T-helper 1 cell treated with Interleukin-12 subunit alpha and Interleukin-12 subunit beta and Interleukin-4 antibody, amounts not matched to agents 30 ng/mL and 1 ng/mL, for 36 hours (primary cell): ENCODE data around the gene BTNL2. TPM values are rescaled to one million over a fixed set of nuclear protein-coding genes. Genes with fewer than 3 reads are reported as not detected.
"Not testable (repeated sequence)": the region's sequence is repeated elsewhere in the genome, so short reads cannot be mapped to it uniquely, and the experiment has no call there.

ENCODE experiments used
- intact Hi-C: fragments of 100-400 bp; cut with micrococcal nuclease; formaldehyde crosslinking; loops from one replicate; pipeline ENCODE4 v1.15.1; 2024
- total RNA-seq: library from RNA; stranded (reverse); gene quantifications from 2 replicates; pipeline ENCODE4 v1.2.3, GENCODE V29; 2022

BTNL2 gene
- total RNA-seq, 1 donor from 2014 or later = not detected

DNA sequence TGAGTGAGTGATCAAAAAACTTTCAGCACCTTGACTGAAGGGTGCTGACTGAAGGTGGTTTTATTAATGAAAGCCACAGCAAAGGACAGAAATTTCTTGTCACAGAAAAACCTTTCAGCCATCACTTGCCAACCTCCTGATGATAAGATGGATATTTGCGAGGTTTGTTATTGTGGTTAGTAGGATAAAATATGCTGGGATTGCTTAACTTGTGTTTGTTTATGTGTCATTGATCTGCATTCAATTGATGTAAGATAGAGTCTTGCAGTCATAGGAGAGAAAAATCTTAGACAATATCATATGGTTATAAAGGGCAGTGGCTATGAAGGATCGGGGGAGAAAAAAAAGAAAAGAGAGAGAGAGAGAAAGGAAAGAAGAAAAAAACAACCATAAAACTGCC is 36.5 kb downstream of the BTNL2 start:
- intact Hi-C loops = no loop called here

DNA sequence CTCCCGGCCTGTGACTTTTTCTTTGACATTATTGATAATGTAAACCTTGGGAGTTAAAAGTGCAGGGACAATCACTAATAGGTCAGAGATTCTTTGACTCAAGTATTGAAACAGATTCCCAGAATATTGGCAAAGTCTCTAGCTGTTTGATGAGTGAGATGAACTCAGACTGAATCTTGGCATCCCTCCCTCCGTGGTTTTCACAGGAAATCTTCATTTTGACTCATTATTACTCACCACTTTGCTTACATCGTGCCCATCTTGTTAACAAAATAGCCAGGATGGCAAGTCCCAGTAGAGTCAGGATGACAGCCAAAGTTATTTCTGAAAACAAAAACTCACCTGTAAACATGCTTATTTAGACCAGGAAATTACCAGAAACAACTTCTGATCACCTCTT is 37.3 kb downstream of the BTNL2 start:
- intact Hi-C loops = no loop called here

DNA sequence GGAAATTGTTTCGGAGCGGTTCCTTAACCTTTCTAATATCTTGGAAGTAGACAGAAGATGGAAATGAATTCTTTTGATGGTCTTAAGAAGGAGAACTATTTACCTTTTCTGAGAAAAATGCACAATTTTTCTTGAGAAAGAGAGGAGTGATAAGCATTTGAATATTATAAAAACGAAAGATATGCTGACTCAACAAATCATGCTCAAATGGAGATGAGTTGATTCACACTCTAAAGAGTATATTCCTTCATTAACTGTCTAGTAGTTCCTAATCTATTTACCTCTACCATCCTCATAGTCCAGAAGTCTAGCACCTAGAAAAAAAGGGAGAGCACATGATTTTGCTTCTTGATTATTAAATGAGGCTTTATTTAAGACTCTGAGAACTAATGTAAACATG is 39.3 kb downstream of the BTNL2 start:
- intact Hi-C loops = no loop called here

DNA sequence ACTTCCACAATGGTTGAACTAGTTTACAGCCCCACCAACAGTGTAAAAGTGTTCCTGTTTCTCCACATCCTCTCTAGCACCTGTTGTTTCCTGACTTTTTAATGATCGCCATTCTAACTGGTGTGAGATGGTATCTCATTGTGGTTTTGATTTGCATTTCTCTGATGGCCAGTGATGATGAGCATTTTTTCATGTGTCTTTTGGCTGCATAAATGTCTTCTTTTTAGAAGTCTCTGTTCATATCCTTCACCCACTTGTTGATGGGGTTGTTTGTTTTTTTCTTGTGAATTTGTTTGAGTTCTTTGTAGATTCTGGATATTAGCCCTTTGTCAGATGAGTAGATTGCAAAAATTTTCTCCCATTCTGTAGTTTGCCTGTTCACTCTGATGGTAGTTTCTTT is 47.8 kb downstream of the BTNL2 start:
- intact Hi-C loops = not testable (repeated sequence)

DNA sequence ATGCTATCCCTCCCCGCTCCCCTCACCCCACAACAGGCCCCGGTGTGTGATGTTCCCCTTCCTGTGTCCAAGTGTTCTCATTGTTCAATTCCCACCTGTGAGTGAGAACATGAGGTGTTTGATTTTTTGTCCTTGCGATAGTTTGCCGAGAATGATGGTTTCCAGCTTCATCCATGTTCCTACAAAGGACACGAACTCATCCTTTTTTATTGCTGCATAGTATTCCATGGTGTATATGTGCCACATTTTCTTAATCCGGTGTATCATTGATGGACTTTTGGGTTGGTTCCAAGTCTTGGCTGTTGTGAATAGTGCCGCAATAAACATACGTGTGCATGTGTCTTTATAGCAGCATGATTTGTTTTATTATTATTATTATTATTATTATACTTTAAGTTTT is 48.4 kb downstream of the BTNL2 start:
- intact Hi-C loops = not testable (repeated sequence)

DNA sequence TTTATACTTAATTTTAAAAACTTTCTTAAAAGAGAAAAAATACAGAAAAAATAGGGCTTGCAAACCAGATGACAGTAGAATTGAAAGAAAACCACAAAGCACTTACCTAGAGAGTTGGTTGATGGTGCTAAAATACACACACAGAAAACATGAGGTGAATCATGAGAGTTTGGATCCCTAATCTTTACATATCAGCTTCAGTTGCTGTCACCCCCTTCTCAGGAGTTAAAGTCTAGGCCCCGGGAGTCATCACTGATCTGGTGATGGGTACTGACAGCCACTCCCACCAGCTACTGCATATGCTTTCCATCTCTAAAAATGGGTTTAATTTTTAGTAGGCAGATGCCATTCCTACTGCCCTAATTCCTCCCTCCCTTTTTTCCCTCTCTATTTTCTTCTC is 52.0 kb downstream of the BTNL2 start:
- intact Hi-C loops = no loop called here

DNA sequence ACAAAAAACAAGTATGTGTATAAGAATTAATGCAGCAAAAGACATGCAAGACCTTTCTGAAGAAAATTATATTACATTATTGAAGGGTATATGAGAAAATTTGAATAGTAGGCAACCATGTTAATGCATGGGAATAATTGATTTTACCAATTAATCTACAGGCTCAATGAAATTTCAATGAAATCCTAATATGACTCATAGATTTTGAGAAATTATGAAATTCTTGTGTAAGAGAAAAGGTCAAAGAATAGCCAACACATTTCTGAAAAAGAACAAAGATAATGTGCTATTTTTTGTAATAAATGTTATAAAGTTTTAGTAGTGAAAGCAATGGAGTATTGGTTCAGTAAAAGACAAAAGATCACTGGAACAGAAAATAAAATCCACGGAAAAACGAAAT is 53.6 kb downstream of the BTNL2 start:
- intact Hi-C loops = no loop called here

Other genes with a start within 250 kb of the BTNL2 start
- gene EGFL8, start 242.6 kb downstream of the BTNL2 start, total RNA-seq = 6.5 and 6.8 TPM in 2 replicates
- gene AGPAT1, start 231.1 kb downstream of the BTNL2 start, total RNA-seq = 45.0 and 46.4 TPM in 2 replicates
- 47.0 and 50.0 TPM in 2 replicates for gene RNF5, start 228.8 kb downstream of the BTNL2 start, total RNA-seq
- 34.1 and 37.9 TPM in 2 replicates for gene AGER, start 222.9 kb downstream of the BTNL2 start, total RNA-seq
- gene PBX2, start 217.0 kb downstream of the BTNL2 start, total RNA-seq = 97.7 and 106 TPM in 2 replicates
- gene GPSM3, start 214.5 kb downstream of the BTNL2 start, total RNA-seq = 264 and 265 TPM in 2 replicates
- 0.25 and 0.37 TPM in 2 replicates for gene NOTCH4, start 183.1 kb downstream of the BTNL2 start, total RNA-seq
- not detected in 2 replicates for gene TSBP1, start 35.3 kb downstream of the BTNL2 start, total RNA-seq
- 240 and 242 TPM in 2 replicates for gene HLA-DRA, start 32.7 kb upstream of the BTNL2 start, total RNA-seq
- gene HLA-DRB5, start 123.1 kb upstream of the BTNL2 start, total RNA-seq = 80.1 and 94.3 TPM in 2 replicates
- gene HLA-DRB1, start 182.7 kb upstream of the BTNL2 start, total RNA-seq = 170 and 173 TPM in 2 replicates
- 89.6 and 89.7 TPM in 2 replicates for gene HLA-DQA1, start 230.2 kb upstream of the BTNL2 start, total RNA-seq